OCI-LY3 (cell line): ENCODE data around the gene STX18.

Experiments used
- H2AFZ ChIP-seq: fragments of 200-600, 300-600 bp; shearing (Covaris generic); 2 replicates; pipeline ENCODE4 v1.6.0; 2014; ENCODE audit warnings: antibody characterized with exemption, low read depth, low read length
- H3K27ac ChIP-seq: fragments of 200-600, 300-600 bp; sonication (generic); 2 replicates; pipeline ENCODE4 v1.5.1; 2014; ENCODE audit warnings: mild to moderate bottlenecking, low read length, moderate library complexity, mixed read lengths
- H3K27me3 ChIP-seq: fragments of 200-600, 300-600 bp; sonication (generic); 2 replicates; pipeline ENCODE4 v1.6.1; 2014; ENCODE audit warnings: low read depth, low read length, mixed read lengths
- H3K36me3 ChIP-seq: fragments of 200-600, 300-600 bp; sonication (generic); replicated peaks from 2 replicates; pipeline ENCODE3; 2014; ENCODE audit warnings: low read depth, low read length, mixed read lengths
- H3K4me1 ChIP-seq: fragments of 300-600, 200-600 bp; sonication (generic); 2 replicates; pipeline ENCODE4 v1.6.1; 2014; ENCODE audit warnings: low read length, mixed read lengths
- H3K4me2 ChIP-seq: fragments of 200-600, 300-600 bp; sonication (generic); 2 replicates; pipeline ENCODE4 v1.6.1; 2014; ENCODE audit warnings: low read length, mixed read lengths
- H3K4me3 ChIP-seq: fragments of 300-600, 200-600 bp; sonication (generic); 2 replicates; pipeline ENCODE4 v1.5.1; 2014; ENCODE audit warnings: antibody characterized with exemption, mild to moderate bottlenecking, low read length, moderate library complexity
- H3K79me2 ChIP-seq: fragments of 300-600, 200-600 bp; shearing (Covaris generic); 2 replicates; pipeline ENCODE4 v1.6.1; 2014; ENCODE audit warnings: mild to moderate bottlenecking, low read length, mixed read lengths
- H3K9ac ChIP-seq: fragments of 300-600, 200-600 bp; shearing (Covaris generic); 2 replicates; pipeline ENCODE4 v1.6.0; 2014; ENCODE audit warnings: mild to moderate bottlenecking, low read length, moderate library complexity
- H3K9me3 ChIP-seq: fragments of 200-600, 300-600 bp; shearing (Covaris generic); 2 replicates; pipeline ENCODE4 v1.6.1; 2014; ENCODE audit warnings: low read length, mixed read lengths; ENCODE audit not compliant: insufficient read depth
- H4K20me1 ChIP-seq: fragments of 200-600, 300-600 bp; sonication (generic); 2 replicates; pipeline ENCODE4 v1.6.1; 2016; ENCODE audit warnings: low read length, mixed read lengths; ENCODE audit not compliant: insufficient read depth
- EZH2phosphoT487 ChIP-seq: fragments of 200-600 bp; shearing (Covaris generic); IDR thresholded peaks from 2 replicates; pipeline ENCODE4 v1.6.1; 2018; ENCODE audit warnings: antibody characterized with exemption, mixed run types, low read depth
- TF ChIP-seq, protein P1 (sequence below): fragments of 200-600, 300-600 bp; sonication (generic); IDR thresholded peaks from 2 replicates; pipeline ENCODE4 v1.5.1; 2014; ENCODE audit warnings: antibody characterized with exemption, low read length, low read depth

The STX18 gene

DNA sequence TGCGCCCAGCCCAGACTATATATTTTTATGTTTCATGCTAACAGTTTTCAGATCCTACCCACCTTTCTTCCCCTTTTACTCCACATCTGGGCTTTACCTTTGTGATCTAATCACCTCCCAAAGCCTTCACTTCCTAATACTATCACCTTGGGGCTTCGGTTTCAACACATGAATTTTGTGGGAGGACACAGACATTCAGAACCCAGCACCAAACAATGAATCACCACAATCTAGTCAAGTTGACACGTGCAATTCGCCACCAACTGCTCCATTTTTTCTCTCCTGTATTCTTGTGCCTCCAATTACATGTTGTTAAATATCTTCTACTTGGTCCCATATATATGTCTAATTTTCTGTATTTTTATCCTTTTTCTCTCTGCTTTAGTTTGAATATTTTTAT lies 41.8 kb upstream of the STX18 start:
- Histone ChIP-seq H3K27ac (no peak overlapping the region), H3K4me1 (peaks cover 4% of the 10 kb centered on the region; the same call in 1 of the 2 replicates), H3K4me3 (no peak overlapping the region), H3K9ac (no peak overlapping the region), H4K20me1 (no peaks in the 10 kb centered on the region; the same call in 1 of the 2 replicates), H3K9me3 (no peaks in the 10 kb centered on the region), H3K4me2 (no peak overlapping the region), H2AFZ (no peak overlapping the region), H3K36me3 (peaks cover 6% of the 10 kb centered on the region), H3K79me2 (no peaks in the 10 kb centered on the region), H3K27me3 (no peaks in the 10 kb centered on the region)
- TF ChIP-seq, protein P1, sequence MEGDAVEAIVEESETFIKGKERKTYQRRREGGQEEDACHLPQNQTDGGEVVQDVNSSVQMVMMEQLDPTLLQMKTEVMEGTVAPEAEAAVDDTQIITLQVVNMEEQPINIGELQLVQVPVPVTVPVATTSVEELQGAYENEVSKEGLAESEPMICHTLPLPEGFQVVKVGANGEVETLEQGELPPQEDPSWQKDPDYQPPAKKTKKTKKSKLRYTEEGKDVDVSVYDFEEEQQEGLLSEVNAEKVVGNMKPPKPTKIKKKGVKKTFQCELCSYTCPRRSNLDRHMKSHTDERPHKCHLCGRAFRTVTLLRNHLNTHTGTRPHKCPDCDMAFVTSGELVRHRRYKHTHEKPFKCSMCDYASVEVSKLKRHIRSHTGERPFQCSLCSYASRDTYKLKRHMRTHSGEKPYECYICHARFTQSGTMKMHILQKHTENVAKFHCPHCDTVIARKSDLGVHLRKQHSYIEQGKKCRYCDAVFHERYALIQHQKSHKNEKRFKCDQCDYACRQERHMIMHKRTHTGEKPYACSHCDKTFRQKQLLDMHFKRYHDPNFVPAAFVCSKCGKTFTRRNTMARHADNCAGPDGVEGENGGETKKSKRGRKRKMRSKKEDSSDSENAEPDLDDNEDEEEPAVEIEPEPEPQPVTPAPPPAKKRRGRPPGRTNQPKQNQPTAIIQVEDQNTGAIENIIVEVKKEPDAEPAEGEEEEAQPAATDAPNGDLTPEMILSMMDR, result no peak
- no peak for TF ChIP-seq EZH2phosphoT487

DNA sequence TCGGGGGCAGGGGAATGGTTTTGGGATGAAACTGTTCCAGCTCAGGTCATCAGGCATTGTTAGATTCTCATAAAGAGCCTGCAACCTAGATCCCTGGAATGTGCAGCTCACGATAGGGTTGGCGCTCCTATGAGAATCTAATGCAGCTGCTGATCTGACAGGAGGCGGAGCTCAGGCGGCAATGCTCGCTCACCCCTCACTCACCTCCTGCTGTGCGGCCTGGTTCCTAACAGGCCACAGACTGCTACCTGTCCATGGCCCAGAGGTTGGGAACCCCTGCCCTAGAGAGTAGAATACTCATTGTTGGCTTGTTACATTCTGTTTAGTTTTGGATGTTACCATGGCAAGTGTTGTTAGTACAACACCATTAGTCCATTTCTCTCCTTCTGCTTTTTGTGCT lies 40.8 kb upstream of the STX18 start:
- H3K36me3 ChIP-seq, result peaks cover 6% of the 10 kb centered on the region
- no peak overlapping the region for H2AFZ ChIP-seq
- no peak overlapping the region for H3K4me3 ChIP-seq
- no peak overlapping the region for H3K4me2 ChIP-seq
- peaks cover 4% of the 10 kb centered on the region; the same call in 1 of the 2 replicates for H3K4me1 ChIP-seq
- H4K20me1 ChIP-seq, result no peaks in the 10 kb centered on the region; the same call in 1 of the 2 replicates
- no peak overlapping the region for H3K9ac ChIP-seq
- H3K27me3 ChIP-seq, result no peaks in the 10 kb centered on the region
- no peaks in the 10 kb centered on the region for H3K79me2 ChIP-seq
- TF ChIP-seq, protein P1, result no peak
- TF ChIP-seq EZH2phosphoT487, result no peak
- no peaks in the 10 kb centered on the region for H3K9me3 ChIP-seq
- no peak overlapping the region for H3K27ac ChIP-seq

DNA sequence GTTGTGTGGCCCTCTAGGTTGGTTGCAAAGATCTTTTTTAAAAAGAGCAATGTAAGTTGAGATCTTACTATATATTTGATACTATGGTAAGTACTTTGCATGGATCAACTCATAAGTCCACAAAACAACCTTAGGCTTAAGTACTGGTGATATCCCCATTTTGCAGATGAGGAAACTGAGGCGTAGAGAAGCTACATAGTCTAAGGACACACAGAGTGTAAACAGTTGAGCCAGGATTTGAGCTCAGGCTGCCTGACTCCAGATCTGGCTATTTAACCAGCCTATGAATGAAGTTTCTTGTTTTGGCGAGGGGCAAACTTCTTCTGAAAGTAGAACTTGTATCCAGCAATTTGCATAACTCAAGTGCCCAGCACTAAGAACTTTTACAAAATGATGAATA lies 38.6 kb upstream of the STX18 start:
- Histone ChIP-seq H3K36me3 (peaks cover 3% of the 10 kb centered on the region), H2AFZ (no peak overlapping the region), H3K79me2 (no peaks in the 10 kb centered on the region), H3K27ac (no peak overlapping the region), H3K4me2 (no peak overlapping the region), H3K4me3 (no peak overlapping the region), H3K9me3 (no peaks in the 10 kb centered on the region), H3K4me1 (peaks cover 4% of the 10 kb centered on the region; the same call in 1 of the 2 replicates), H3K27me3 (no peaks in the 10 kb centered on the region), H3K9ac (no peak overlapping the region), H4K20me1 (no peaks in the 10 kb centered on the region; the same call in 1 of the 2 replicates)
- TF ChIP-seq EZH2phosphoT487, result no peak
- TF ChIP-seq, protein P1, result no peak

DNA sequence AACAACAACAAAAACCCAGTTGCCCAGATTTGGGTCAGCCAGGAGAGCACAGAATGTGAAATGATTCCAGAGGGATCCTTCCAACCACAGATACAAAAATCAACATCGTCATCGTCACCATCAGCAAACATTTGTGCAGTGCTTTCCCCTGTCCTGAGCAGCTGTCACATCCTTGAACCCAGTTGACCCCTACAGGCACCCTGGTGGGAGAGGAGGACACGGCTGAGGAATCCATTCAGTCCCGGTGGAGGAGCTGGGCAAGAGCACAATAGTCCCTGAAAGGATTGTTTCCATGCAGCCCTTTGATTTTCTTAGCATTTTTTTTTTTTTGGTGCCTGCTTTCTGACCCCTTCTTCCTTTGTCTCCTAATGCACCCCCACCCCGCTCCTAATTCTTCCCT lies 37.1 kb upstream of the STX18 start:
- no peak for TF ChIP-seq EZH2phosphoT487
- Histone ChIP-seq H3K36me3 (peaks cover 3% of the 10 kb centered on the region), H3K9me3 (no peaks in the 10 kb centered on the region), H3K27ac (no peak overlapping the region), H3K4me2 (no peak overlapping the region), H2AFZ (no peak overlapping the region), H3K4me1 (peaks cover 4% of the 10 kb centered on the region; the same call in 1 of the 2 replicates), H3K79me2 (no peaks in the 10 kb centered on the region), H3K9ac (no peak overlapping the region), H3K27me3 (no peaks in the 10 kb centered on the region), H3K4me3 (no peak overlapping the region), H4K20me1 (no peaks in the 10 kb centered on the region; the same call in 1 of the 2 replicates)
